Right kidney (tissue), 1 donor: ENCODE data around the gene TNKS1BP1.

Experiments
- DNase-seq: peaks from one replicate; pipeline ENCODE4 v3.0.0-alpha.2; 2016

Gene TNKS1BP1

DNA sequence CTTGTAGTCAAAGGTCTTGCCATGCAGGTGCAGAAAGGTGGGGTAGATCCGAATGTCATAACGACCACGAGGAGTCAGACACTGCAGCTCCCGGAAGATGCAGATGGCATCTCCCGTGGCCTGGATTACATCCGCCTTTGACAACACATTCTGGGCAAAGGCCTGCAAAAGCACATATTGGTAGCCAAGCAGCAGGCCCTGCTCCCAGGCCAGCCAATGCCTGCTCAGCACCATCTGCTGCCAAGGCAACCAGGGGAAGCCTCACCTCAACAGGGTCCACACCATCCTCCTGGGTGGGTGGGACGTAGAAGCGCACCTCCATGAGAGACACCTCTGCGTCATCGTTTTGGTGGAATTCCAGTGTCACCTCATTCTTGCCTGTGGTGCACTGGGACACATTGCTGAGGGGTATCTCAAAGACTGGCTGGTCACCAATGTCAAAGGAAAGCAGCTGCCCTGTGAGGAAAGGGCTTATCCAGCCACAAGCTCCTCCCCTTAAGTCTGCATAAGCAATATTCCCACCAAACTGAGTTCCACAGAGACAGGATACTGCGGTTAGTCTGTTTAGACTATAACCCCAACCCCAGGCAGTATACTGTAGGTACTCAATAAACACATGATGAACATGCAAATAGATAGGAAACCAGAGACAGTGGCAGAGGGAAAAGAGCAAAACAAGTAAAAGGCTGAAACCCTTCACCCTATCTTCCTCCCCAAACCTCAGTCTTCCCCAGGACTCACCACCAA is 8.1 kb upstream of the TNKS1BP1 start:
- DNase-seq = no peak

DNA sequence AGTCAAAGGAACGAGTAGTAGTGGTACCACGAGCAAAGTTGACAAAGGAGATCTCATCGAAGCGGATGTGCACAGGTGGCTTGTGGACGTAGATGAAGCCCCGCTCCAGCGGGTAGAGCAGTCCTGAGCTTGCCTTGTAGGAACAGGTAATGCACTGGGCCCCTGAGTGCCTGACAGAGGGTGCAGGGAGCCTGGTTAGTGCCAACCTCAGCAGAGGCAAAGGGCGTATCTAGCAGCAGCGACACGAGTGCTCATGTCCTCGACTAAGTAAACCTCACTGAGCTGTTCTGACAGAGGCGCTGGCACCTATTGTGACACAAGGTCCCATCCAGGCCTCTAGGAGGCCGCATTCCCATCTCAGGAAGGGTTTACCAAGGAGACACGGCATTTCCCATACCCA is 7.0 kb upstream of the TNKS1BP1 start:
- no peak for DNase-seq

DNA sequence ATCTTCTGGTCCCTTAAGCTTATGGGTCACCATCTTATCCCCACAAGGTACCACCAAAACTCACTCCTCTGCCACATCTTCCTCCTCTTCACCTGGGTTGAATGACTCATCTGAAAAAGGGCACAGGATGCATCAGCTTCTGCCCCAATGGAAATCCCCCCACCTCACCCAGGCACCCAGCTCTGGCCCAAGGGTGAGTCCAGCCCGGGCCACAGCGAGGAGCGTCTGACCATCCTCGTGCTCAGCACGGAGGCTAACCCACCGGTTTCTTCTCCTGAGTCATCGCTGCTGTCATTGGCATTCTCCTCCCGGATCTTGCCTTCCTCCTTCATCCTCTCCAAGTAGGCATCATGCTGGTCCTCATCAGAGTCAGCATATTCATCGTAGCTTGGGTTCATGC is 5.3 kb upstream of the TNKS1BP1 start:
- DNase-seq = no peak

- no peak for DNase-seq
Observed at GRCh38 chr11:57327721-57328120, 3.0 kb upstream of the TNKS1BP1 start.

DNA sequence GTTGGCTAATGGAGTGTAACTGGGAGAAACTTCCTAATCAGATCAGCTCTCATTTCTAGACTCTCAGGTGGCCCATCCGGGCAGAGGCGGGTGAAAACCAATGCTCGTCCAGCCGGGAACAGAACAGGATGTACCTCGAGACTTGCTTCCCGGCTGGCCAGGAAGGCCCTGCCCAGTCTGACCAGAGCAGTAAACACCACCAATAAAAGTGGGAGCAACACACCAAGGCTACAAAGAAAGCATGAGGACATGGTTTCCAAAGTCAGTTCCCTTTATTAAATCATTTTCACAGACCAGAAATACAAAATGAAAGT is 940 bp upstream of the TNKS1BP1 start:
- DNase-seq = no peak

DNA sequence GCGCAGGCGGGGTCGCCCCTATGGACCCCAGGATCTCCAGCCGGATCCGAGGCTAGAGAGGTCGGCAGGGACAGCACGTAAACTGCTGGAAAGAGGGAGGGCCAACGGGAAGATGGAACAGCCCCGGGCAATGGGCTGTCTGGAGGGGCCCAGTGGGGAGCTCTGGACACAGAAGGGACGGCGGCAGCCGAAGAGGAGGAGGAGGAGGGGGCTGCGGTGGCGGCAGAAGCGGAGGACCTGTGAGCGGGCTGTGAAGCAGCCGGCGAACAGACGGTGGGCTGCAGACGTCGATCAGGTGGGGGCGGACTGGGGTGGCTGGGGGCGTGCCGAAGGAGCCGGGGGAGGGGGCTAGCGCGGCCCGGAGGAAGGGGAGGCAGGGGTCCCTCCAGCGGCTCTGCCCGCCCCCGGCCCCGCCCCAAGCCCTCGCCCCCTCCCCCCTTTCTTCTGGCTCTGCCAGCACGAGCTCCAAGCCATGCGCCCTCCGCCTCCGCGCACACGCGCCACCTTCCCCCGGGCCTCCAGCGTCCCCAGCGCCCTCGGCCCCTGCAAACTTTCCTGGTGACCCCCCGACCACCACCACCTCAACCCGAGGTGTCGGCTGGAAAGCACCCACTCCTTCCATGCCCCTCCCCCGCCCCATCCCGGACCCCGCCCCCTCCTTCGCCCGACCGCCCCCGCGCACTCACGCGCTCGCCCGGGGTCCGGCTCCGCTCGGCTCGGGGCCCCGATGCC is 432 bp downstream of the TNKS1BP1 start:
- DNase-seq = peak; percentile 79

GRCh38 chr11:57323855-57324153 is 948 bp downstream of the TNKS1BP1 start:
- DNase-seq = no peak

- DNase-seq = peak; percentile 49
Observed at GRCh38 chr11:57323167-57323854, 1.4 kb downstream of the TNKS1BP1 start.

DNA sequence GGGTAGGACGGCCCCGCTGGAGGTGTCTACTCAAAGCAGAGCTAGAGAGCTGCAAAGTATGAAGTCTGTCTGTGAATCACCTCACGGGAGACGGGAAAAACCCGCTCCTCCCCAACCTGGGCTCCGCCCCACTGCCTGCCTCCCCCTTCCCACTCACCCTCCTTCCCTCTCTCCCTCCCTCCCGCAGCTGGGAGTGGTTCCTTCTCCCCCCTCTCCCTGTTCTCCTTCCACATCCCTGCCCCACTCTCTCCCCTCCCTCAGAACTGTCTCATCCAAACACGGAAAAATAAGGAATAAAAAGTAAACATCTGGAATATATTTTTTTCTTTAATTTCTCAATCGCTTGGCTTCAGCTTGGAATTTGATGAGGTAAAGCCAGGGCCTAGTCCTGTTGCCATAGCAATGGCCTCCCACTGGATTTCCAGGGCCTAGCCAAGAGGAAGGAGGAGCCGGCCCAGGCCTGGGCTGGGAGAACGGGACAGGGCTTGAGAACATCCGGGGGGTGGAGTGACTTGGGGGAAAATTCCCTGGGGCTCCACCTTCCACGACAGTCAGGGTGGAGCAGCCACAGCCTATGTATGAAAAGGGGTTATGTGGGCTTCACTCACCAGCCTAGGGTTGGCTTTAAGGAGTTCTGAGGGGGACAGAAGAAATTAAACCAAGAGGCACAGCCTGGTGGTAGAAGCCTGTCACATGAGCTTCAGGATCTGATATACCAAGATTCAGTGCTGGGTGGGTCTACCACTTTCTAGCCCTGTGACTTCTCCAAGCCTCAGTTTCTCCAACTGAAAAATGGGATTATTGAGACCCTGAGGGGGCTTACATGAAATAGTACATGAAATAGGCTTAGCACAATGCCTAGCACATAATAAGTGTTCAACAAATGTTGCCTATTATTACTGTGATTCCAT is 2.2 kb downstream of the TNKS1BP1 start:
- DNase-seq = peak; percentile 82

DNA sequence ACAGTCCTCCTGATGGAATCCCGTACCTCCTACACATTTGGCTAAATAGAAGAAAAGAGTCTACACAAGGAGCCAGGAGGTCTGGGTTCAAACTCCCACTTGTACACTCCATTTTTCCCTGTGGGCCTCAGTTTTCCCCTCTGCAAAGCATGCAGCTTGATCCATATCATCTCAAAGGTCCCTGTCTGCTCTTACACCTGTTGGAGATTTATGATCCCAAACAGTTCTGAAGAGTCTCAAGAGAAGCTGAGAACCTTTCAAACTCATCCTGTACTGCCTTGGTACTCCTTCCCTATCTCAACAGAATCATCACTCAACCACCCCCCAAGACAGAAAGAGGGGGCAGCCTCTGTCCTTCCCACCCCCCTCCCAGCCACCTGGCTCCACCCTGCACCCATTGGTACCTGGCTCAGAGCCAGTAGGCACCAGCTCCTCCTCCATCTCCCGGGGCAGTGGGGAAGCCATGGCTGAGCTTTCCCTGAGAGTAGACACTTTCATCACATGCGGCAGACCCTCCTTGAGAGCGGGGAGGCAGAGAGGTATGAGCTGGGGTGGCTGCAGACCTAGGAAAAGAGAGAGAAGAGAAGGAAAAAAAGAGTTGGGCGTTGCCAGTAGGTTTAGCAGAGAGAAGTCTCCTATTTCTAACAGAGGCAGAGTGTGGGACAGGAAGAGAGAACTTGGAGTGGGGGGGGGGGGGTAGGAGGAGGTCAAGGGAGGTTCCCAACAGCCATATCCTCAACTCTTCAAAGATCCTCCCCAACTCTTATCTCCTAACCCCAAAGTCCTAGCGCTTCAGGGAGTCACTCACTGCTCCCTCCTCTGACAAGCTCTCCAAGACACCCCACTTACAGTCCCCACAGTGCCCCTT is 3.1 kb downstream of the TNKS1BP1 start:
- DNase-seq = no peak

DNA sequence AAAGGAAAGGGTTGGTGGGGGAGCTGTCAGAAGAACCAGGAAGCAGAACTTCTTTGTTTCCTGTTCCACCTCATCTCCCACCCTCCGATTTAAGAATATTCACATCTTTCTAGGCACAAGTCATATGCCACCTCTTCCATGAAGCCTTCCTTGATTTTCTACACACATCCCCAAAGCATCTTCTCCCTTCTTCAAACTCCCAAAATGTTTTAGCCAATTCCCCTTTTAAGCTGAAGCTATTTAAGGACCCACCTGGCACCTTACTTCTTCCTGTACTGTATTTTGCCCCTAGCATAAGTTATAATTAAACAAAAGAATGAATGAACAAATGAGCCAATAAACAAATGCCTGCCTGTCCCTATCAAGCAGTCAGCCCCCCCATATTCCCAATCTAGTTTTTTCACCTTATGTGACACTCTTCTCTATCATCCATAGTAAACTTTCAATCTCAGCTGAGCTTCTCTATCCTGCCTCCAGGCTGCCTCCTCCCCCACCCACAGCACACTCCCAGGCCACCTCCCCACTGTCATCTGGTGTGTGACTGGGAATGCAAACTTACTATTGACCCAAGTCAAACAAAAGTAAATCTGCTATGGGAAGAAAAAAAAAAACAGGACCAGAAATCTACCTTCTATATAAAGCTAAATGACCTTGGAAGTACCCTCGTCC is 3.9 kb downstream of the TNKS1BP1 start:
- no peak for DNase-seq

DNA sequence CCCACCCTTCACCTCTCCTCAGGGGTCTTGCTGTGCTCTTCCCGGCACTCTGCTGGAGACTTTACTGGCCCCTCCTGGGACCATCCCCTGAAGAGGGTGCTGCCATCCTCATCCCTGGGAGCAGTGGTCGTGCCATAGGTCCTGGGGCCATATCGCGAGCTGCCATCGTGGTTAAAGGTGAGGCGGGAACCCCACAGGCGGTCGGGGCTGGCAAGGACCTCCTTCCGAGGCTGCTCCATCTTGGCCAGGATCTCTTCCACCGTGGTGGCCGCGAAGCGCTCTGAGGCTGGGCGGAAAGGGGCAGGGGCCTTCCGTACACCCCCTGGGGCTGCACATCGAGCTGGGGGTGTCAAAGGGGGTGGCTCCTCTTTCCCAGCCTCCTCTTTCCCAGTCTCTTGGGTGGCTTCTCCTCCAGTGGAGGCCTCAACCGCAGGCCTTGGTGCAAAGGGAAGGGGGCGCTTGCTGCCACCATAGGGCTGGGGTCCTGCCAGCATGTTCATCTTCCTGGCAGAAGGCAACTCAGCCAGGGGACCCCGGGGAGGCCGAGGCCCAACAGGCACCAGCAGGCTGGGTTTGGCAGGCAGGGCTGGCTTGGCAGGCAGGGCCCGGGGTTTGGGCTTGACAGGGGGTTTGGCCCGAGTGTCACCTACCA is 4.6 kb downstream of the TNKS1BP1 start:
- no peak for DNase-seq

GRCh38 chr11:57318178-57318577 is 6.6 kb downstream of the TNKS1BP1 start:
- DNase-seq = no peak

- DNase-seq = no peak
Observed at GRCh38 chr11:57316017-57316416, 8.7 kb downstream of the TNKS1BP1 start.

- DNase-seq = no peak
Observed at GRCh38 chr11:57315491-57315890, 9.3 kb downstream of the TNKS1BP1 start.

DNA sequence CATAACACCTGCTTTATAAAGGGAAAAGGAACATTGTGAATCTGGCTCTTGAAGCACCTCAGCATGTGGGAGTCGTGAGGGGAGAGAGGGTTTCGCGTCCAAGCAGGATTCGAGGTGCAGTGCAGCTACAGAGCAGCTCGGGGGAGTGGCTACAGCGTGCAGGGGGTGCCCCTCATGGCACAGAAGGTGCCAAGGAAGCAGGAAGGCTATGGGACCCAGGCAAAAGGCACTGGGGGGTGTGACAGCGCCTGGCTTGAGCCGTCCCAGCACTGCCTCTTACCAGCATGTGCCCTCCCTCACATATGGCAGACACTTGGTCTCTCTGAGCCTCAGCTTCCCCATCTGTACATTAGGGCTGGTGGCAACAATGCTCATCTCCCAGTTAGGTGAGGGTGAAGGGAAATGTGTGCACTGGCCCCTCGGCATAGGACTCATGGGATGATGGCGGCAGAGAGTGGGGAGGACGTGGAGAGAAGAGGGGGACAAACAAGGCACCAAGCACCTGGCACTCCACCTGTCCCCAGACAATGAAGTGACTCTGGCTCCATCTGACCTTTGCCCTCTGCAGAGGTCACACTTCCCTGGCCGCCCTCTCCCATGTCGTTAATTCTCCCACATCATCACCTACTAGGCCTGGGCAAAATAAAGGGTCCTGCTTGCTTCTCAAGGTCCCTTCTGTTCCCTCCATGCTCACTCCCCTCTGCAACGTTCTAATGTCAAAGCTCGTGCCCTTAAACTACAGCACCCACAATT is 10.4 kb downstream of the TNKS1BP1 start:
- no peak for DNase-seq

DNA sequence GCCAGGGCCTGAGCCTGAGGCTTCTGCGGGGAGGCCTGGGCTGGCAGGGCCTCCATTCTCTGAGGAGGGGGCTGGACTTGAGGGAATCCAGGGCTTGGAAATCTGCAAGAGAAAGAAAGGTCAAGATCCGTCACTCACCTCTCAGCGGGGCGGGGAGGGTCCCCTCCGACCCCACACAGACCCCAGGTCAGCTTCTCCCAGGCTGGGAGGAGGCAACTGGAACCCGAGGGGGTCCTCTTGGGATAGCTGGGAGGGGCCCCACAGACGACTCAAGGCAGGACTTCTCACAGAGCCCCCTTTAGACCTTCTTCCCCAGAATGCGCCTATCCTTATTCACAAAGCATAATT is 11.0 kb downstream of the TNKS1BP1 start:
- DNase-seq = no peak

- DNase-seq = no peak
Observed at GRCh38 chr11:57313071-57313787, 11.5 kb downstream of the TNKS1BP1 start.

GRCh38 chr11:57312511-57313021 is 12.2 kb downstream of the TNKS1BP1 start:
- DNase-seq = no peak
